GM21576 (cell line): ENCODE measurements around the gene PDCD6IP.
A peak's percentile ranks its signal among the peaks of the same experiment; 100 is the strongest.
"Not testable (repeated sequence)": the region's sequence is repeated elsewhere in the genome, so short reads cannot be mapped to it uniquely, and the experiment has no call there.

Source experiments
- ATAC-seq: cut with Tn5 transposase; IDR thresholded peaks from one replicate; pipeline ENCODE4 v1.9.1; 2021; ENCODE audit warnings: mild to moderate bottlenecking, moderate library complexity; ENCODE audit not compliant: unreplicated experiment

PDCD6IP gene

GRCh38 chr3:33791477-33792166 lies 6.8 kb upstream of the PDCD6IP start:
- no peak for ATAC-seq

GRCh38 chr3:33792167-33792892 lies 6.1 kb upstream of the PDCD6IP start:
- no peak for ATAC-seq

- ATAC-seq = no peak
Observed at GRCh38 chr3:33795131-33795530, 3.3 kb upstream of the PDCD6IP start.

- ATAC-seq = no peak
Observed at GRCh38 chr3:33795856-33796536, 2.4 kb upstream of the PDCD6IP start.

GRCh38 chr3:33798113-33798417 lies 365 bp upstream of the PDCD6IP start:
- ATAC-seq = peak; percentile 40

GRCh38 chr3:33799202-33799551 lies 747 bp downstream of the PDCD6IP start:
- ATAC-seq = no peak

- no peak for ATAC-seq
Observed at GRCh38 chr3:33803252-33803651, 4.8 kb downstream of the PDCD6IP start.

GRCh38 chr3:33803894-33804526 lies 5.6 kb downstream of the PDCD6IP start:
- no peak for ATAC-seq

- no peak for ATAC-seq
Observed at GRCh38 chr3:33807191-33807590, 8.8 kb downstream of the PDCD6IP start.

GRCh38 chr3:33808559-33808958 lies 10.1 kb downstream of the PDCD6IP start:
- ATAC-seq = no peak

- no peak for ATAC-seq
Observed at GRCh38 chr3:33810545-33810944, 12.1 kb downstream of the PDCD6IP start.

GRCh38 chr3:33821989-33822388 lies 23.6 kb downstream of the PDCD6IP start:
- ATAC-seq = no peak

GRCh38 chr3:33823821-33824220 lies 25.4 kb downstream of the PDCD6IP start:
- ATAC-seq = no peak

GRCh38 chr3:33825111-33825510 lies 26.7 kb downstream of the PDCD6IP start:
- no peak for ATAC-seq

GRCh38 chr3:33826206-33826605 lies 27.8 kb downstream of the PDCD6IP start:
- no peak for ATAC-seq

- no peak for ATAC-seq
Observed at GRCh38 chr3:33826688-33827087, 28.3 kb downstream of the PDCD6IP start.

- no peak for ATAC-seq
Observed at GRCh38 chr3:33829720-33830119, 31.3 kb downstream of the PDCD6IP start.

- no peak for ATAC-seq
Observed at GRCh38 chr3:33831053-33831452, 32.6 kb downstream of the PDCD6IP start.

GRCh38 chr3:33833408-33834095 lies 35.1 kb downstream of the PDCD6IP start:
- no peak for ATAC-seq

- ATAC-seq = peak; percentile 48
Observed at GRCh38 chr3:33834096-33834453, 35.6 kb downstream of the PDCD6IP start.

- ATAC-seq = not testable (repeated sequence)
Observed at GRCh38 chr3:33837182-33837581, 38.8 kb downstream of the PDCD6IP start.
